AG10803 (cell line): ENCODE results near the gene TRAPPC10.
A peak's percentile ranks its signal among the peaks of the same experiment; 100 is the strongest.

Source experiments
- DNase-seq: peaks from one replicate; pipeline ENCODE4 v3.0.0; 2010; ENCODE audit warnings: low read depth
- H3K4me3 ChIP-seq: 2 replicates; pipeline ENCODE4 v1.5.1; 2011; ENCODE audit warnings: mild to moderate bottlenecking, low read length, control low read depth
- CTCF ChIP-seq: conservative IDR thresholded peaks from 2 replicates; pipeline ENCODE4 v1.5.1; 2011; ENCODE audit warnings: mild to moderate bottlenecking, low read length, control low read depth, inconsistent platforms

Gene TRAPPC10

GRCh38 chr21:44064852-44065403 is 52.8 kb downstream of the TRAPPC10 start:
- no peak for TF ChIP-seq CTCF
- H3K4me3 ChIP-seq = no peak overlapping the region
- DNase-seq = no peak

GRCh38 chr21:44065428-44065827 is 53.3 kb downstream of the TRAPPC10 start:
- no peak overlapping the region for H3K4me3 ChIP-seq
- TF ChIP-seq CTCF = no peak
- DNase-seq = peak; percentile 7

- no peak overlapping the region for H3K4me3 ChIP-seq
- DNase-seq = no peak
- TF ChIP-seq CTCF = no peak
These were observed 54.0 kb downstream of the TRAPPC10 start for GRCh38 chr21:44066116-44066515.

GRCh38 chr21:44067011-44067839 is 55.1 kb downstream of the TRAPPC10 start:
- DNase-seq = no peak
- H3K4me3 ChIP-seq = no peak overlapping the region
- no peak for TF ChIP-seq CTCF

- no peak overlapping the region for H3K4me3 ChIP-seq
- DNase-seq = no peak
- no peak for TF ChIP-seq CTCF
These were observed 58.3 kb downstream of the TRAPPC10 start for GRCh38 chr21:44070391-44070790.

- no peak overlapping the region for H3K4me3 ChIP-seq
- no peak for DNase-seq
- TF ChIP-seq CTCF = no peak
These were observed 59.4 kb downstream of the TRAPPC10 start for GRCh38 chr21:44071359-44072104.
